ENCODE measurements around the gene FRMD5. TPM values are rescaled to one million over a fixed set of nuclear protein-coding genes. Genes with fewer than 3 reads are reported as not detected.

FRMD5 gene
- total RNA-seq, 1 experiment from 2014 or later = 3.9 TPM

DNA sequence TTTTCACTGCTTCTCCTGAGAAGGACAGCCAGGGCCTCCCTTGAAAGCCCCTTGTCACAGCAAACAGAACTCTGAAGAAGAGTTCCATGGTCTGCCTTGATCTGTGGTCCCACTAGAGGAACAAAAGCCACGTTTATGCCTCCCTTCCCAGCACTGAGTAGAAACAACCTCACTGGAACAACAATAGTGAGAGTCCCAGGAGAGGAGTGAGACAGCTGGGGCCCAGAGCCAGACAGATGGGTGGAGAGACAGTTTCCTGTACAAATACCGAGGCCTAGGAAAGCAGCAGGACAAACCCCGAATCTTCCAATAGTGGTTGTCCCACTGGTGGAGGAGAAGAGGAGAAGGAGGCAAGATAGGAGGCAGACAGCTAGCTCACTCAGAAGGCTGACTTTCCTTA is 262.2 kb downstream of the FRMD5 start:
- peaks cover 47 to 50% of the 10 kb centered on the region in 2 experiments for H3K4me1 Mint-ChIP-seq
- Histone ChIP-seq H3K79me1 (ENCODE audit: insufficient read depth, low read depth, low read length, poor library complexity, severe bottlenecking) (no peaks in the 10 kb centered on the region), H4K8ac (replicated peaks; ENCODE audit: insufficient read length, low read depth, low read length) (no peak overlapping the region), H4K91ac (ENCODE audit: insufficient read length, low read depth, low read length) (no peak overlapping the region), H2BK20ac (ENCODE audit: low read depth, low read length, poor library complexity, severe bottlenecking) (no peak overlapping the region), H3K14ac (ENCODE audit: insufficient read depth, low read length) (no peak overlapping the region), H3K23me2 (ENCODE audit: insufficient read length, low read depth, low read length, poor library complexity, severe bottlenecking) (no peaks in the 10 kb centered on the region), H2BK120ac (ENCODE audit: low read depth, low read length, poor library complexity, severe bottlenecking) (no peak overlapping the region), H3K4me1 (ENCODE audit: insufficient read depth, low read length) (peaks cover 24% of the 10 kb centered on the region), H2BK5ac (ENCODE audit: insufficient read length, low read length) (no peak overlapping the region), H3K27me3 (ENCODE audit: insufficient read depth, low read length) (no peaks in the 10 kb centered on the region), H3K4me2 (ENCODE audit: insufficient read depth, insufficient read length, low read length) (no peak overlapping the region), H2AFZ (ENCODE audit: low read length) (no peak overlapping the region), H2AK5ac (ENCODE audit: insufficient read length, low read length) (no peak overlapping the region), H3K18ac (ENCODE audit: insufficient read length, low read depth, low read length) (no peak overlapping the region), H3K9me3 (ENCODE audit: control insufficient read depth, low read depth, low read length) (no peaks in the 10 kb centered on the region), H3K23ac (ENCODE audit: insufficient read length, low read depth, low read length) (no peak overlapping the region), H2BK12ac (ENCODE audit: insufficient read length, low read depth, low read length) (no peak overlapping the region), H3K56ac (ENCODE audit: insufficient read length, low read depth, low read length) (no peak overlapping the region), H3T11ph (ENCODE audit: low read length) (no peak overlapping the region), H4K20me1 (ENCODE audit: control insufficient read depth, insufficient read depth, insufficient read length) (no peaks in the 10 kb centered on the region), H3K4ac (ENCODE audit: low read depth, low read length) (no peak overlapping the region), H3K9ac (ENCODE audit: extremely low read depth, insufficient read length, low read length) (no peak overlapping the region), H3K79me2 (ENCODE audit: insufficient read depth, low read length) (no peaks in the 10 kb centered on the region), H4K5ac (ENCODE audit: insufficient read length, low read depth, low read length) (no peak overlapping the region), H2BK15ac (ENCODE audit: low read depth, low read length) (no peak overlapping the region), H3K27ac (ENCODE audit: insufficient read length, low read depth, low read length) (no peak overlapping the region)
- peaks cover 34% of the 10 kb centered on the region for H3K27me3 Mint-ChIP-seq (ENCODE audit: low read depth)
- H3K36me3 Mint-ChIP-seq (ENCODE audit: insufficient read depth in 1 of 3, low read depth in 3 of 3) = no peaks in the 10 kb centered on the region
- no peaks in the 10 kb centered on the region for H3K9me3 Mint-ChIP-seq
- DNase-seq = no peak
- no peak overlapping the region for H3K27ac Mint-ChIP-seq
- no peak overlapping the region for H3K4me3 Mint-ChIP-seq
- WGBS (ENCODE audit: extremely low coverage, insufficient read length, low lambda C conversion rate) = no CpG with 5 or more reads among the region's 3 CpGs
- TF ChIP-seq, protein P1, sequence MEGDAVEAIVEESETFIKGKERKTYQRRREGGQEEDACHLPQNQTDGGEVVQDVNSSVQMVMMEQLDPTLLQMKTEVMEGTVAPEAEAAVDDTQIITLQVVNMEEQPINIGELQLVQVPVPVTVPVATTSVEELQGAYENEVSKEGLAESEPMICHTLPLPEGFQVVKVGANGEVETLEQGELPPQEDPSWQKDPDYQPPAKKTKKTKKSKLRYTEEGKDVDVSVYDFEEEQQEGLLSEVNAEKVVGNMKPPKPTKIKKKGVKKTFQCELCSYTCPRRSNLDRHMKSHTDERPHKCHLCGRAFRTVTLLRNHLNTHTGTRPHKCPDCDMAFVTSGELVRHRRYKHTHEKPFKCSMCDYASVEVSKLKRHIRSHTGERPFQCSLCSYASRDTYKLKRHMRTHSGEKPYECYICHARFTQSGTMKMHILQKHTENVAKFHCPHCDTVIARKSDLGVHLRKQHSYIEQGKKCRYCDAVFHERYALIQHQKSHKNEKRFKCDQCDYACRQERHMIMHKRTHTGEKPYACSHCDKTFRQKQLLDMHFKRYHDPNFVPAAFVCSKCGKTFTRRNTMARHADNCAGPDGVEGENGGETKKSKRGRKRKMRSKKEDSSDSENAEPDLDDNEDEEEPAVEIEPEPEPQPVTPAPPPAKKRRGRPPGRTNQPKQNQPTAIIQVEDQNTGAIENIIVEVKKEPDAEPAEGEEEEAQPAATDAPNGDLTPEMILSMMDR (conservative IDR thresholded peaks at IDR 0.05) = no peak
